ENCODE measurements around the gene HACD4. TPM values are rescaled to one million over a fixed set of nuclear protein-coding genes. Genes with fewer than 3 reads are reported as not detected.

HACD4 gene
- total and polyA plus RNA-seq, 9 of the 15 experiments (the other 6 are each of a cell fraction or from before 2014, with no cell fraction given), result 0.02 TPM; not detected in 8

GRCh38 chr9:21029661-21030060, 1.8 kb downstream of the HACD4 start (continued):
- TF ChIP-seq, protein P1, sequence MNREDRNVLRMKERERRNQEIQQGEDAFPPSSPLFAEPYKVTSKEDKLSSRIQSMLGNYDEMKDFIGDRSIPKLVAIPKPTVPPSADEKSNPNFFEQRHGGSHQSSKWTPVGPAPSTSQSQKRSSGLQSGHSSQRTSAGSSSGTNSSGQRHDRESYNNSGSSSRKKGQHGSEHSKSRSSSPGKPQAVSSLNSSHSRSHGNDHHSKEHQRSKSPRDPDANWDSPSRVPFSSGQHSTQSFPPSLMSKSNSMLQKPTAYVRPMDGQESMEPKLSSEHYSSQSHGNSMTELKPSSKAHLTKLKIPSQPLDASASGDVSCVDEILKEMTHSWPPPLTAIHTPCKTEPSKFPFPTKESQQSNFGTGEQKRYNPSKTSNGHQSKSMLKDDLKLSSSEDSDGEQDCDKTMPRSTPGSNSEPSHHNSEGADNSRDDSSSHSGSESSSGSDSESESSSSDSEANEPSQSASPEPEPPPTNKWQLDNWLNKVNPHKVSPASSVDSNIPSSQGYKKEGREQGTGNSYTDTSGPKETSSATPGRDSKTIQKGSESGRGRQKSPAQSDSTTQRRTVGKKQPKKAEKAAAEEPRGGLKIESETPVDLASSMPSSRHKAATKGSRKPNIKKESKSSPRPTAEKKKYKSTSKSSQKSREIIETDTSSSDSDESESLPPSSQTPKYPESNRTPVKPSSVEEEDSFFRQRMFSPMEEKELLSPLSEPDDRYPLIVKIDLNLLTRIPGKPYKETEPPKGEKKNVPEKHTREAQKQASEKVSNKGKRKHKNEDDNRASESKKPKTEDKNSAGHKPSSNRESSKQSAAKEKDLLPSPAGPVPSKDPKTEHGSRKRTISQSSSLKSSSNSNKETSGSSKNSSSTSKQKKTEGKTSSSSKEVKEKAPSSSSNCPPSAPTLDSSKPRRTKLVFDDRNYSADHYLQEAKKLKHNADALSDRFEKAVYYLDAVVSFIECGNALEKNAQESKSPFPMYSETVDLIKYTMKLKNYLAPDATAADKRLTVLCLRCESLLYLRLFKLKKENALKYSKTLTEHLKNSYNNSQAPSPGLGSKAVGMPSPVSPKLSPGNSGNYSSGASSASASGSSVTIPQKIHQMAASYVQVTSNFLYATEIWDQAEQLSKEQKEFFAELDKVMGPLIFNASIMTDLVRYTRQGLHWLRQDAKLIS (CRISPR knock-in tag; IDR thresholded peaks at IDR 0.05), result no peak
- no peak for TF ChIP-seq KAT7 (CRISPR knock-in tag; IDR thresholded peaks at IDR 0.05; ENCODE audit: borderline replicate concordance)
- no peak for TF ChIP-seq SIN3B (IDR thresholded peaks at IDR 0.05; ENCODE audit: low read depth)

GRCh38 chr9:21028466-21028865, 3.0 kb downstream of the HACD4 start:
- ATAC-seq, result no peak
- intact Hi-C loops (cut with micrococcal nuclease) (no loop called here), in situ Hi-C loops (cut with MboI) (no loop called here)
- H3K4me1 ChIP-seq (replicated peaks in 1 of 2; ENCODE audit: control insufficient read depth in 2 of 2, insufficient read depth in 2 of 2, low read length in 2 of 2), result no peaks in the 10 kb centered on the region
- H3K36me3 ChIP-seq (ENCODE audit: control insufficient read depth, insufficient read depth, low read length), result no peaks in the 10 kb centered on the region
- no peak overlapping the region for H3K9ac ChIP-seq (ENCODE audit: insufficient read depth in 1 of 2, low read depth in 2 of 2, low read length in 2 of 2)
- H4K20me1 ChIP-seq (replicated peaks; ENCODE audit: control insufficient read depth, insufficient read depth, low read length), result no peaks in the 10 kb centered on the region
- POLR2A ChIA-PET, result no interaction called here
- H3K4me2 ChIP-seq (ENCODE audit: insufficient read depth, low read length), result no peak overlapping the region
- H3K9me1 ChIP-seq (ENCODE audit: control insufficient read depth, insufficient read depth, low read length), result no peaks in the 10 kb centered on the region
- H3K9me3 ChIP-seq (replicated peaks; ENCODE audit: control insufficient read depth, insufficient read depth, low read depth, low read length), result no peaks in the 10 kb centered on the region
- no peak for FAIRE-seq
- no peaks in the 10 kb centered on the region for H3K27me3 ChIP-seq (ENCODE audit: control insufficient read depth in 2 of 2, insufficient read depth in 2 of 2, low read length in 2 of 2)
- no CpG with 5 or more reads among the region's 3 CpGs for WGBS (ENCODE audit: insufficient coverage, low coverage, missing lambda C conversion rate)
- no TSS peak for BruUV-seq (replicated peaks)
- H2AFZ ChIP-seq (ENCODE audit: low read depth, low read length), result no peak overlapping the region
- no peak overlapping the region for H3K27ac ChIP-seq (ENCODE audit: extremely low read depth, low read depth, low read length)
- H3K4me3 ChIP-seq, result no peak overlapping the region
- DNase-seq (ENCODE audit: extremely low read depth in 1 of 4, low spot score in 3 of 4), result no peak
- CTCF ChIA-PET (ENCODE audit: low intra/inter-chr PET ratio), result no interaction called here
- no peaks in the 10 kb centered on the region for H3K79me2 ChIP-seq (ENCODE audit: control insufficient read depth, insufficient read depth, low read length)
- TF ChIP-seq NBN (IDR thresholded peaks at IDR 0.05; ENCODE audit: low read depth) (no peak), NR1H2 (CRISPR knock-in tag; IDR thresholded peaks at IDR 0.05) (no peak), HDAC2 (IDR thresholded peaks at IDR 0.05) (no peak), ILK (tag; IDR thresholded peaks at IDR 0.05; ENCODE audit: borderline replicate concordance, low read depth) (no peak), CEBPZ (IDR thresholded peaks at IDR 0.05; ENCODE audit: borderline replicate concordance, low read depth, low read length) (no peak), PCBP1 (IDR thresholded peaks at IDR 0.05; ENCODE audit: low read depth, low read length, poor library complexity, severe bottlenecking) (no peak), TFAM (CRISPR knock-in tag; conservative IDR thresholded peaks at IDR 0.05) (no peak), ESRRB (CRISPR knock-in tag; IDR thresholded peaks at IDR 0.05; ENCODE audit: borderline replicate concordance) (no peak)
- TF ChIP-seq, protein P2, sequence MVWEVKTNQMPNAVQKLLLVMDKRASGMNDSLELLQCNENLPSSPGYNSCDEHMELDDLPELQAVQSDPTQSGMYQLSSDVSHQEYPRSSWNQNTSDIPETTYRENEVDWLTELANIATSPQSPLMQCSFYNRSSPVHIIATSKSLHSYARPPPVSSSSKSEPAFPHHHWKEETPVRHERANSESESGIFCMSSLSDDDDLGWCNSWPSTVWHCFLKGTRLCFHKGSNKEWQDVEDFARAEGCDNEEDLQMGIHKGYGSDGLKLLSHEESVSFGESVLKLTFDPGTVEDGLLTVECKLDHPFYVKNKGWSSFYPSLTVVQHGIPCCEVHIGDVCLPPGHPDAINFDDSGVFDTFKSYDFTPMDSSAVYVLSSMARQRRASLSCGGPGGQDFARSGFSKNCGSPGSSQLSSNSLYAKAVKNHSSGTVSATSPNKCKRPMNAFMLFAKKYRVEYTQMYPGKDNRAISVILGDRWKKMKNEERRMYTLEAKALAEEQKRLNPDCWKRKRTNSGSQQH (CRISPR knock-in tag; IDR thresholded peaks at IDR 0.05), result no peak
